Stomach (tissue), 4 donors: Measurements from ENCODE around the gene PNMA8A.

Experiments used
- CTCF ChIP-seq, 7 experiments: fragments of 450-650 bp in 4 of 7; fragments of 200-600 bp in 3 of 7; sonication (generic) in 3 of 7; IDR thresholded peaks; one replicate each; pipeline ENCODE4 v1.5.1; 2016 to 2019; ENCODE audit warnings: antibody characterized with exemption in 7 of 7, control low read depth in 2 of 7, mild to moderate bottlenecking in 1 of 7
- EP300 ChIP-seq: sonication (generic); formaldehyde crosslinking; IDR thresholded peaks from one replicate; pipeline ENCODE4 v1.6.1; 2017; ENCODE audit warnings: antibody characterized with exemption
- POLR2A ChIP-seq, 4 donors: fragments of 450-650 bp; IDR thresholded peaks; one replicate each; pipeline ENCODE4 v1.6.1; 2016; ENCODE audit warnings: antibody characterized with exemption in 4 of 4, control low read depth in 2 of 4, mild to moderate bottlenecking in 1 of 4, moderate library complexity in 1 of 4

- TF ChIP-seq CTCF (IDR thresholded peaks at IDR 0.05) (no peak), POLR2A (IDR thresholded peaks at IDR 0.05) (no peak), EP300 (no peak)
Measured at GRCh38 chr19:46481947-46482346, 10.6 kb upstream of the PNMA8A start.
